Ovary (tissue), 9 donors: ENCODE measurements around the gene NHSL2. TPM values are rescaled to one million over a fixed set of nuclear protein-coding genes. Genes with fewer than 3 reads are reported as not detected.

Experiments
- DNase-seq, 5 donors: peaks; one replicate each; pipeline ENCODE4 v3.0.0-alpha.2; 2019 to 2020
- H3K27ac ChIP-seq, 2 donors: fragments of 200-600 bp; one replicate each; pipeline versions ENCODE4 v1.5.1 to v1.8.0; 2019 to 2022
- H3K27me3 ChIP-seq: fragments of 200-600 bp; one replicate; pipeline ENCODE4 v1.8.0; 2022
- H3K36me3 ChIP-seq: fragments of 200-600 bp; sonication (generic); one replicate; pipeline ENCODE4 v1.5.1; 2019
- H3K4me1 ChIP-seq: one replicate; pipeline ENCODE4 v1.8.1; 2013; ENCODE audit warnings: mild to moderate bottlenecking, moderate library complexity; ENCODE audit not compliant: insufficient read depth
- H3K4me3 ChIP-seq: fragments of 200-600 bp; sonication (generic); one replicate; pipeline ENCODE4 v1.5.1; 2017
- H3K9me3 ChIP-seq, 2 donors: fragments of 200-600 bp in 1 of 2; sonication (generic) in 1 of 2; one replicate each; pipeline versions ENCODE4 v1.5.1 to v1.8.1; 2013 to 2019; ENCODE audit warnings: mild to moderate bottlenecking in 1 of 2, moderate library complexity in 1 of 2
- EP300 ChIP-seq: sonication (generic); formaldehyde crosslinking; IDR thresholded peaks from one replicate; pipeline ENCODE4 v1.6.1; 2017; ENCODE audit warnings: antibody characterized with exemption
- POLR2A ChIP-seq: fragments of 450-650 bp; IDR thresholded peaks from one replicate; pipeline ENCODE4 v1.6.1; 2017; ENCODE audit warnings: antibody characterized with exemption, mild to moderate bottlenecking, moderate library complexity
- WGBS, 3 donors: extraction: QIAGEN DNeasy Blood & Tissue Kit in 1 of 3; methylation state at CpG; one replicate each; pipeline versions ENCODE4 v1.1.5 to v1.1.7; 2013 to 2017; 5-methylcytosine and 5-hydroxymethylcytosine counted together
- intact Hi-C, 4 donors: fragments of 100-400 bp; cut with DNase I; formaldehyde crosslinking; loops; one replicate each; pipeline versions ENCODE4 v1.11.0 to v1.15.1; 2022 to 2023
- polyA plus RNA-seq, 2 donors: library from polyadenylated mRNA; stranded (reverse); fragments of 200-250 nt in 1 of 2; fragments of 350-450 nt in 1 of 2; fragmentation: Illumina TruSeq in 1 of 2; extraction: RNeasy Lipid Tissue Mini Kit (QIAGEN cat#74804) in 1 of 2; gene quantifications; one replicate each; pipeline ENCODE4 v1.2.3, GENCODE V29; 2013 to 2014
- total RNA-seq, 7 donors: library from RNA; depleted of rRNA in 2 of 7; stranded (reverse); fragments of >200 nt in 2 of 7; fragmentation: NEBNext Ultra II Directional in 3 of 7; extraction: Animal tissue kit (Norgen Biotek cat#: 25700) in 3 of 7; gene quantifications; one replicate each; pipeline versions ENCODE4 v1.1.0 to v1.2.4, GENCODE V29; 2016 to 2023
- TF ChIP-seq, protein P1 (sequence below), 3 donors: fragments of 450-650 bp in 2 of 3; fragments of 200-600 bp in 1 of 3; IDR thresholded peaks; one replicate each; pipeline versions ENCODE4 v1.5.1 to v1.8.0; 2016 to 2022; ENCODE audit warnings: antibody characterized with exemption in 3 of 3, mild to moderate bottlenecking in 1 of 3
- donor health status: DM: no; HTN: no; CAD: no; lungs with moderate emphysema.
- donor health status: DM: no; HTN: no; CAD: no.
- donor health status: Bipolar disorder and iron deficiency.
- donor health status: DM: yes; HTN: yes; CAD: no.
- donor health status: DM: no; HTN: no; CAD: no.
- donor health status: DM: yes; HTN: yes; CAD: no.

NHSL2 gene
- total and polyA plus RNA-seq, 9 donors, result 1.2 to 9.2 (median 4.4) TPM

DNA sequence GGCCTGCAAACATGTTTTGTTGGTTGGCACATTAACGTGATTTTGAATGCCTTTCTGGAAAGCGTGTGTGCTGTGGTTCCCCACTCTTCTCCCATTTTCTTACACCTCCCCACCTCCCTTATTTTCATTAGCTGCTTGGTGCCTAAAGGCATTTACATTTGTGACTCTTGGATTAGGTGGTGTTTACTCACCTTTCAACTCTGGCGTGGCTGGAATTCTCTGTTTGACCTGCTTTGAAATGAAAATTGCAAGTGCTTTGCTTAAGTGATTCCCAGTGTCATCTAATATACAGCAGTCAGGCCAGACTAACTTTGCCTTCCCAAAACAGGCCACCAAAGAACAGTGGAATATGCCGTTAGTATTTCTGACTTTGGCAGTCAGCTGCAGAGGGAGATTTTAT lies 80.5 kb downstream of the NHSL2 start:
- 66 to 70% (median 68%) methylated on average over 4 of the region's 4 CpGs for WGBS, 3 donors
- no peak overlapping the region for H3K27ac ChIP-seq
- no peaks in the 10 kb centered on the region for H3K4me1 ChIP-seq

DNA sequence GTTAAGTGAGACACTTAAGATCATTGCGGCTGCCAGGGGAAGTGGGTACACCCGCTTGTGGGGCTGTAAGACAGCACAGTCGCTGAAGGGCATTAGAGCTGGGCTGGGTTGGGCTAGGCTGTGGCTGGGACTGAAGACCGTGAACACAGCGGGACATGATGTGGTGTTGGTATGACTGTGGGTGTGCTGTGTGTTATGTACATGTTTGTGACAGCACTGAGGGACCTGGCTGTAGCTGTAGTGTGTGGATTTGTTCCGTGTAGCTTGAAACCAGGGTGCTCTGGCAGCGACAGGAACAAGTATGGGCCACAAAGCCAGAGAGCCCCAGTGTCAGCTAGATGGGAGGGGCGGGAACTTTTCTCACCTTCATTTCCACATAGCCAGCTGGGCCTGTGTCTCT lies 82.1 kb downstream of the NHSL2 start:
- Histone ChIP-seq H3K27me3 (no peaks in the 10 kb centered on the region), H3K4me1 (no peaks in the 10 kb centered on the region), H3K27ac (no peak overlapping the region), H3K9me3 (no peaks in the 10 kb centered on the region), H3K36me3 (no peaks in the 10 kb centered on the region), H3K4me3 (no peak overlapping the region)
- WGBS, 3 donors, result 75 to 76% (median 75%) methylated on average over 8 of the region's 8 CpGs
- no peak for DNase-seq
- intact Hi-C loops, result no loop called here
- TF ChIP-seq POLR2A, result no peak
- TF ChIP-seq, protein P1, sequence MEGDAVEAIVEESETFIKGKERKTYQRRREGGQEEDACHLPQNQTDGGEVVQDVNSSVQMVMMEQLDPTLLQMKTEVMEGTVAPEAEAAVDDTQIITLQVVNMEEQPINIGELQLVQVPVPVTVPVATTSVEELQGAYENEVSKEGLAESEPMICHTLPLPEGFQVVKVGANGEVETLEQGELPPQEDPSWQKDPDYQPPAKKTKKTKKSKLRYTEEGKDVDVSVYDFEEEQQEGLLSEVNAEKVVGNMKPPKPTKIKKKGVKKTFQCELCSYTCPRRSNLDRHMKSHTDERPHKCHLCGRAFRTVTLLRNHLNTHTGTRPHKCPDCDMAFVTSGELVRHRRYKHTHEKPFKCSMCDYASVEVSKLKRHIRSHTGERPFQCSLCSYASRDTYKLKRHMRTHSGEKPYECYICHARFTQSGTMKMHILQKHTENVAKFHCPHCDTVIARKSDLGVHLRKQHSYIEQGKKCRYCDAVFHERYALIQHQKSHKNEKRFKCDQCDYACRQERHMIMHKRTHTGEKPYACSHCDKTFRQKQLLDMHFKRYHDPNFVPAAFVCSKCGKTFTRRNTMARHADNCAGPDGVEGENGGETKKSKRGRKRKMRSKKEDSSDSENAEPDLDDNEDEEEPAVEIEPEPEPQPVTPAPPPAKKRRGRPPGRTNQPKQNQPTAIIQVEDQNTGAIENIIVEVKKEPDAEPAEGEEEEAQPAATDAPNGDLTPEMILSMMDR (IDR thresholded peaks at IDR 0.05), result no peak
- TF ChIP-seq EP300, result no peak

More for the DNA sequence above, 80.5 kb downstream of the NHSL2 start:
- no peak for DNase-seq
- TF ChIP-seq POLR2A, result no peak
- TF ChIP-seq EP300, result no peak
- TF ChIP-seq, protein P1 (IDR thresholded peaks at IDR 0.05), result no peak
- Histone ChIP-seq H3K36me3 (no peaks in the 10 kb centered on the region), H3K4me3 (no peak overlapping the region), H3K9me3 (no peaks in the 10 kb centered on the region), H3K27me3 (no peaks in the 10 kb centered on the region)
- intact Hi-C loops, result no loop called here

DNA sequence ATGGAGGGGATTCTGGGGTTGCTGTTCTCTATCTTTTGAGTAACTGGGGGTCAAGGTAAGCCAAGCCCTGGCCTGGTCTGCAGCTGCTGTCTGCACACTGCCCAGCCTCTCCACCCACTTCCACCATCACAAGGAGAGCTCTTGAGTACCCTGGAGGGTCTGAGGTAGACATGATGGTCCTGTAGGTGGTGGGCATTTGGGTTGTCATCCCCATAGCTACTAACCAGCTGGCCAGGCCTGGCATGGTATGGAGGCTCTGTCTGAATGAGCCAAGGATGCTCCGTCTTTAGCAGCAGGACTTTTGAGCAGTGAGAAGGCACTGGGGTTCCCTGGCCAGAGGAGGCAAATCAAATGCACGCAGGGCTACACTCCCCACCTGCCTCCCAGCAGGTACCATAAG lies 82.7 kb downstream of the NHSL2 start:
- Histone ChIP-seq H3K9me3 (no peaks in the 10 kb centered on the region), H3K4me3 (no peak overlapping the region), H3K4me1 (no peaks in the 10 kb centered on the region), H3K27ac (no peak overlapping the region), H3K36me3 (no peaks in the 10 kb centered on the region), H3K27me3 (no peaks in the 10 kb centered on the region)
- TF ChIP-seq, protein P1 (IDR thresholded peaks at IDR 0.05), result no peak
- no peak for TF ChIP-seq EP300
- no peak for TF ChIP-seq POLR2A
- 55 to 88% (median 83%) methylated on average over 2 of the region's 2 CpGs for WGBS, 3 donors
- intact Hi-C loops, result no loop called here
- DNase-seq, result no peak

DNA sequence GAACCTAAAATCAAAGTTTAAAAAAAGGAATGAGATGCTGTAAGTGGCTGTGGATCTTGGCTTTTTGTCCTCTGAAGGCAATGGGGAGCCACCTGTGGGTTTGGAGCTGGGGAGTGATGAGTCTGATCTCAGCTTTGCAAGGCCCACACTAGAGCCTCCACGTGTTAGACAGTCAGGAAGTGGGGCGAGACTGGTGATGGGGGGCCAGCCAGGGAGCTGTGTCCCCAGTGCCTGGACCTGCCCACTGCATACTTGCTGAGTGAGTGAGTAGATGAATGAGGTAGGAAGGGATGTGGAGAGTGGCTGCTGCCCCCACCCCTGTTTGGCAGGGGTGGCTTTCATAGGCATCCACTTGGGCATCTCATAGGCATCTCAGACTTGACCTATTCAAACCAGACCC lies 84.0 kb downstream of the NHSL2 start:
- 71 to 84% (median 73%) methylated on average over 2 of the region's 2 CpGs for WGBS, 3 donors

More for the DNA sequence above, 84.0 kb downstream of the NHSL2 start:
- Histone ChIP-seq H3K36me3 (no peaks in the 10 kb centered on the region), H3K4me1 (no peaks in the 10 kb centered on the region), H3K27ac (no peak overlapping the region), H3K4me3 (no peak overlapping the region), H3K27me3 (no peaks in the 10 kb centered on the region), H3K9me3 (no peaks in the 10 kb centered on the region)
- no peak for DNase-seq
- intact Hi-C loops, result no loop called here
- no peak for TF ChIP-seq EP300
- TF ChIP-seq, protein P1 (IDR thresholded peaks at IDR 0.05), result no peak
- TF ChIP-seq POLR2A, result no peak
